Measurements from ENCODE around the gene CRYAB.

The CRYAB gene, protein sequence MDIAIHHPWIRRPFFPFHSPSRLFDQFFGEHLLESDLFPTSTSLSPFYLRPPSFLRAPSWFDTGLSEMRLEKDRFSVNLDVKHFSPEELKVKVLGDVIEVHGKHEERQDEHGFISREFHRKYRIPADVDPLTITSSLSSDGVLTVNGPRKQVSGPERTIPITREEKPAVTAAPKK

DNA sequence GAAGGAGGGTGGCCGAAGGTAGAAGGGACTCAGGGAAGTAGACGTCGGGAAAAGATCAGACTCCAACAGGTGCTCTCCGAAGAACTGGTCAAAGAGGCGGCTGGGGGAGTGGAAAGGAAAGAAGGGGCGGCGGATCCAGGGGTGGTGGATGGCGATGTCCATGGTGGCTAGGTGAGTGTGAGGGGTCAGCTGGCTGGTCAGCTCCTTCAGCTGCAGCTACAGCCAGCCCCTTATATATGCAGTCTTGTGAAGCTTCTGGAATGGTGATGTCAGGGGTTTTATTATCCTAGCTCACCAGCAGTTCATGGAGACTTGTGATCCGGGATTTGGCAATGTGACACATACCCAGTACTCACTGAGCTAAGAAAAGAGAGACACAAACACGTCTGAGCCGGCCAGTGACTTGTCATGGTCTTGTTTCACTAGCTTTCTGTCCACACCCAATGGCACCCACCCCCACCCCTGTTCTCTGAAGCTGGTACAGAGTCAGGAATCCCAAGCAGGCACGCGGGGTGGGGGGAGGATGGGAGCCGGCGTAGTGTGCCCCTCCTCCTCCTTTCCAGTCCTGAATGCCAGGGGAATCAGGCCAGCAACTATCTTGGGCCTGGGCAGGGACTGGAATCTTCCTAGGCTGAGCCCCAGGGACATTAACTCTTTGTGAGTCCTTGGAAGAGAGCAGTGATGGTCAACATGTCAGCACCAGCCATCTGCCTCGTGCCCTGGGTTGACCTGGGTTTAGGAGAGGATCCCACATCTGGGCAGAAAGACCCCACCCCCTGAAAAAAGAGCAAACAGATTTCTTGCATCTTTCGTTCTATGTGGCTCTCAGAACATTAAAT, at the start of gene CRYAB:
CRYAB (minus strand) TSS at position 208 of the 839 bp plus-strand sequence; CDS start at position 162, 46 bp downstream.
- DNase-seq (ENCODE audit: low read depth in 2 of 2): no peak

DNA sequence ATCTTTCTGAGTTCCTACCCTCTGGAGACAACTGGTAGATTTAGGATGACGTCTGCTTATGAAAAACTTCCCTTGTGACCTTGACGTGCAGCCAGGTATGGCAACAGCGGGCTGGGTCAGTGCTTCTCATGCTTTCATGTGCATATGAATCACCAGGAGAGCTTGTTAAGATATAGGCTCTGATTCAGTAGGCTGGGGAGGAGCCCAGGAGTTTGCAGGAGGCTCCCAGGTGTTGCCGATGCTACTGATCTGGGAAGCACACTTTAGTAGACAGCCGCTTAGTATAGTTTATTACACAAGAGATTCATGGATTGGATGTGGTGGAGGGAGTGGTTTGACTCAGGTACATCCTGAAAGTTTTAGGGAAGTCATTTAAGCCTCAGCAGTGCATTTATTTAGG, 49.3 kb upstream of the CRYAB start:
- no peak for DNase-seq (ENCODE audit: low read depth in 2 of 2)

DNA sequence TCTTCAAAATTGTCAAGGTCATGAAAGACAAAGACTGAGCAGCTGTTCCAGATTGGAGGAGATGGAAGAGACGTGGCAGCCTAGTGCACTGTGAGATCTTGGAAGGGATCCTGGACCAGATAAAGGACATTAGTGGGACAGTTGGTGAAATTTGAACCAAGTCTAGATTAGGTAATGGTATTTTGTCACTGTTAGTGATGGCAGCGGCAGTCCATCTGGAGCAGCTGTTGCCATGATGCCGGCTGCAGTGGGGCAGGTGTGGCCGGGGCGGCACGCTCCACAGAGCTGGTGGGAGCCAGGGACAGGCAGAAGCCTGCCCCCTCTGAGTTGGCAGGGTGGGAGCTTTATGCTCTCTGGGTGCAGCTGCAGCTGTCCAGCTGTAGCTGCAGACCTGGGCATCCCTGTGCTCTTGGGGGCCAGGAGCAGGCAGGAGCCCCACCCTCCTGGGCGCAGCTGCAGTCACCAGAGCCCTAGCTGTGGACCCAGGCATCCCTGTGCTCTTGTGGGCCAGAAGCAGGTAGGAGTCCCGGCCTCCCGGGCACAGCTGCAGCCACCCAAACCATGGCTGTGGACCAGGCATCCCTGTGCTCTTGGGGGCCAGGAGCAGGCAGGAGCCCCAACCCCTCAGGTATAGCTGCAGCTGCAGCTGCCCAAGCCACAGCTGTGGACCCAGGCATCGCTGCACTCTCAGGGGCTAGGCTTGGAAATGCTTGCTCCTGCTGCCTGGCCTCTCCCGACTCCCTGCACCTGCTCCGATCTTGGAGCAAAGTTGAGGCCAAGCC, 46.3 kb upstream of the CRYAB start:
- no peak for DNase-seq (ENCODE audit: low read depth in 2 of 2)

DNA sequence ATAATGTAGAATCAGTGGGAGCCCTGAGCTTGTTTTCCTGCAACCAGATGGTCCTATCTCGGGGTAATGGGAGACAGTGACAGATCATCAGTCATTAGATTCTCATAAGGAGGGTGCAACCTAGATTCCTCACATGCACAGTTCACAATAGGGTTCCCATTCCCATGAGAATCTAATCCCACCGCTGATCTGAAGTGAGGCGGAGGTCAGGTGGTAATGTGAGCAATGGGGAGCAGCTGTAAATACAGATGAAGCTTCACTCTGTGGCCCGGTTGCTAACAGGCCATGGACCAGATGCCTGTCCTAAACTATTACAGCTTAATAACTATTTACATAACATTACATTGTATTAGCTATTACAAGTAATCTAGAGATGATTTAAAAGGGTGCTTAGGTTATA, 42.6 kb upstream of the CRYAB start:
- DNase-seq (ENCODE audit: low read depth in 2 of 2): no peak

DNA sequence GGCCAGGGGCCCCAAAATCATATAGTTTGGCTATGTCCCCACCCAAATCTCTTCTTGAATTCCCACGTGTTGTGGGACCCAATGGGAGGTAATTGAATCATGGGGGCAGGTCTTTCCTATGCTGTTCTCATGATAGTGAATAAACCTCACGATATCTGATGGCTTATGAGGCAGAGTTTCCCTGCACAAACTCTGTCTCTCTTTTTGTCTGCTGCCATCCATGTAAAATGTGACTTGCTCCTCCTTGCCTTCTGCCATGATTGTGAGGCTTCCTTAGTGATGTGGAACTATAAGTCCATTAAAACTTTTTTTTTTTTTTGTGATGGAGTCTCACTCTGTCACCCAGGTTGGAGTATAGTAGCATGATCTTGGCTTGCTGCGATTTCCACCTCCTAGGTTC, 40.0 kb upstream of the CRYAB start:
- DNase-seq (ENCODE audit: low read depth in 2 of 2): no peak

DNA sequence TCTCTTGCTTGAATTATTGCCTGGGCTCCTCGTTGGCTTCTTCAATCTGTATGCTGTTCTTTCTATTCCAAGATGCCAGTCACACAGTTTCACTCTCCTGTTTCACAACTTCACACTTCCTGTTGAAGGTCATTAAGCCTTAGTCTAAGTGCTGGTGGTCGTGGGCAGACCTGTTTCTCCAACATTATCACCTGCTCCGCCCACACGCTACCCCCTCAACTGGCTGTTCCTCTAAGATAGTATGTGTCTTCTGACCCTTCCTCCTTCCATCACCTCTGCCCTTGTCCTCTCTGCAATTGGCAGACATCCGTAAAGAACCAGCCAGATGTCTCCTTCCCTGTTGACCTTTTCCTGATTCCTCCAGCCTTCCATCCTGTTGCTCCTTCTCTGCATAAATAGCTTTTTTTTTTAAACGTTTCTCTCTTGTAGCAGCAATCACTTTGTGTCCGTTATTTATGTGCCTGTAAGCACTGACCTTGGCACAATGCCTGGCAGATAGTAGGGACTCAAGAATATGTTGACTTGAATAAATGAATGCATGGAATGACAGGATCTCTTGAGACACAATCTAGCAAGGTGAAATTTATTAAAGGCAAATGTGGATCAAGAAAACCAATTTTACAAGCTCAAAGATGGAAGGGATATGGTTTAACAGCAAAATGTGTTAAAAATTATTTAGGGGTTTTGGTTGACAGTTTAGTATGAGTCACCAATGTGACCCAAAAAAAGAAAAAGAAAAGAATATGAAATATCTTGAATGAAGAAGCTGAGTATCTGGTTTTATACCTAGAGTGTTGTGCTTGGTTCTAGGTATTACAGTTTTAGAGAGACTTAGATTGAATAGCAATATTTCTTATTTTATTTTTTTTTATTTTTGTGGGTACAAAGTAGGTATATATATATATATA, 38.2 kb upstream of the CRYAB start:
- no peak for DNase-seq (ENCODE audit: low read depth in 2 of 2)

DNA sequence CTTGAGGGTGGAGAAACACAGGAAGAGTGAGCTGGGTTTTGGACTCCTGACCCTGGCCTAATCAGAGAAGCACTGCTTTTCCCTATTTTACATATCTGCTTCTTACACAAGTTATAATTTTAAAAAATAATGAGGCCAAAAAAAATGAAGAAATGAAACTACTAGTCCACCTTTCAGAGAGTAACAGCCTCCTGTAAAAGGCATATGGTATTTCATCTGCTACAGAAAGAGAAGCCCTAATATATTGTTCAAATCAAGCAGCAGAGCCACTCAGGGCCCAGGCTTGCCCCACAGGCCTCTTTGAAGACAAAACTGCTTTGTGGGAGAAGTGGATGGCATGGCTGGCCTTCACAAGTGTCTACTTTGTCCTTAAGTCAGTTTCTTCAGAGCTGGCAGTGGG, 35.6 kb upstream of the CRYAB start:
- DNase-seq (ENCODE audit: low read depth in 2 of 2): no peak

DNA sequence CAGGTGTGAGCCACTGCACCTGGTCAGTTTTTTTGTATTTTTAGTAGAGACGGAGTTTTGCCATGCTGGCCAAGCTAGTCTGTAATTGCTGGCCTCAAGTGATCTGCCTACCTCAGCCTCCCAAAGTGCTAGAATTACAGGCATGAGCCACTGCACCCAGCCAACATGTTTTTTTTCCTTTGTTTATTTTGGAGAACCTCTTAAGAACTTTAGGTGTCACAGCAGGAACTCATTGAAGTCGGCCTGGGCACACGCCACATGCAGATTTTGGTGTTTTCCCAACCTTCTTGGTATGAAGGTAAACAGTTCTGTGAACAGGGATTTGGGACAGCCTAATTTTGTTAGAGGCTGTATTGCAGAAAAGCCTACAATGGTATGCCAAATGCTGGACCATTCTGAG, 34.9 kb upstream of the CRYAB start:
- no peak for DNase-seq (ENCODE audit: low read depth in 2 of 2)

DNA sequence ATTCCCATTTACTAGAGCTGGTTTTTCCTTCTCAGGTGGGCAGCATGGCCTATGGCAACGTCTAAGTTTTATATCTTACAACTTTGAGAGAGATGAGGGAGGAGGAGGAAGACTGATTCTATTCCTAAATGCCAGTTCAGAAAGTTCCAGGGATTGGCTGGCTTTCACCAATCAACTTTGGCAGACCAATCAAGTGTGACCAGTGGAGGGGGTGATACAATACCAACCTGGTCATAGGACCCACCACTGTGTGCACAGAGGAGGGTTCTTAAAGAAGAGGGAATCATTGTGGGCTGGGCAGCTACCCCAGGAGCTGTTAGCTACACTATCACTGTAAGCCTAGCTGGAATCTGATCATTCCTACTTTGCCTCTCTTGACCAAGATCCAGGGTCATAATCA, 33.6 kb upstream of the CRYAB start:
- DNase-seq (ENCODE audit: low read depth in 2 of 2): no peak

DNA sequence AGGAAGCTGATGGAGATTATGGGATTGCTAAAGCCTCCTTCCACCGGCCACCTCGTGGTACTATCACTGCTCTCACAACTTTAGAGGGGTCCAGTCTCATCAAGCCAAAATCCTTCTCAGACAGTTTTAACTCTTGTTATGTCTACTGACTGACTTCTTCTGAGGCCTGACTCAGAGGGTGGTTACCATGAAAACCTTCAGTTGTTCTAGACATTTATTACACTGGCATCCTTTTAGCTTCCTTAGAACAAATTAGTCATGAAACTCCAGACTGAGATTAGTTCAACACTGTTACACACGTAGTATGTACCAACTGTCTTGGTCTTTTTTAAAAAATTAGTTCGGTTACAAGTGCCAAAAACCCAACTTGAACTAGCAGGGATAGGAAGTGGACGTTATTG, 33.1 kb upstream of the CRYAB start:
- no peak for DNase-seq (ENCODE audit: low read depth in 2 of 2)

DNA sequence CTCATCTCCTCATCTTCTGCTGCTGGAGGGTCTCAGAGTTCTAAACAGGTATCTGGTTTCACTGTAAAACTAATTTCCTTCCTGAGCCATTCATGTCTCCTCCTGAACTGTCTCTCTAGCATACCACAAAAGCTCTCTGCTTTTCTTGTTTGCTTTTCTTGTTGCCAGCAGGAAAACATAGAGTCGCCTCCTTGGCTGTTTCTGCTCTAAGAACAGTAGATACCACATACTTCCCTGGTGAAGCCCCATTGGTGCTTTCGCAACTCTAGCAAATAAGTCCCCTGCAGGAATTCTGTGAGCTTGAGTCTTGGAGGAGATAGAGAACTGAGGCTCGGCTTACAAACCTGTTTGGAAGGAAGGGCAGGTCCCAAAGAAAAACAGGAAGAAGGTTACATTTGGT, 32.6 kb upstream of the CRYAB start:
- no peak for DNase-seq (ENCODE audit: low read depth in 2 of 2)

DNA sequence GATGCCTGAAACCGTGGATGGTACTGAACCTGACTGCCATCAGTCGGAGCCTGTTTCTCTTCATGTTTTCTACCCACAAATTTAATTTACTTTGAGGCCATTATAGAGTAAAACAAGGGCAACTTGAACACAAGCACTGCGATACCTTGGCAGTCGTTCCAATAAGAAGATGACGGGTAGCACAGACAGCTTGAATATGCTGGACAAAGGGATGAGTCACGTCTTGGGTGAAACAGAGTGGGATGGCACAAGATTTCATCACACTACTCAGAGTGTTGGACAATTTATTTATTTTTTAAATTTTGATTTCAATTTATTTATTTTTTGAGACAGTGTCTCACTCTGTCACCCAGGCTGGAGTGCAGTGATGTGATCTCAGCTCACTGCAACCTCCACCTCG, 31.3 kb upstream of the CRYAB start:
- DNase-seq (ENCODE audit: low read depth in 2 of 2): no peak

DNA sequence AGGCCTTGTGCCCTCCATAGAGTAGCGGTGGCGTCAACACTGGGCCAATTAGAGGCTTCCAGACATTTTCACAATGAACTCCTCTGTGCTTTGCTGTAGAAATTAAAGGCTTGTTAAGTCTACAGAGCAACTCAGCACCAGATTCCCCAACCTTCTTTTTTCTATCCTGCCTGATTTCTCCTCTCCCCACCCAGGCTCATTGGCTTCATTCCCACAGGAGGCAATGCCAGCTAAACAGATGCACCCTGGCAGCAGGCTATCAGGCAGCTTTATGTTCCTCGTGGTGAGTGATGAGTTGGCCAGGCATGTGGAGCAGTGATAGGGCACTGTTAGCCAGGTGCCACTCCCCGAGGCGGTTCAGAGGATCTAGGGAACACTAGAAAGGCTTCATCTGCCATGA, 30.4 kb upstream of the CRYAB start:
- no peak for DNase-seq (ENCODE audit: low read depth in 2 of 2)

DNA sequence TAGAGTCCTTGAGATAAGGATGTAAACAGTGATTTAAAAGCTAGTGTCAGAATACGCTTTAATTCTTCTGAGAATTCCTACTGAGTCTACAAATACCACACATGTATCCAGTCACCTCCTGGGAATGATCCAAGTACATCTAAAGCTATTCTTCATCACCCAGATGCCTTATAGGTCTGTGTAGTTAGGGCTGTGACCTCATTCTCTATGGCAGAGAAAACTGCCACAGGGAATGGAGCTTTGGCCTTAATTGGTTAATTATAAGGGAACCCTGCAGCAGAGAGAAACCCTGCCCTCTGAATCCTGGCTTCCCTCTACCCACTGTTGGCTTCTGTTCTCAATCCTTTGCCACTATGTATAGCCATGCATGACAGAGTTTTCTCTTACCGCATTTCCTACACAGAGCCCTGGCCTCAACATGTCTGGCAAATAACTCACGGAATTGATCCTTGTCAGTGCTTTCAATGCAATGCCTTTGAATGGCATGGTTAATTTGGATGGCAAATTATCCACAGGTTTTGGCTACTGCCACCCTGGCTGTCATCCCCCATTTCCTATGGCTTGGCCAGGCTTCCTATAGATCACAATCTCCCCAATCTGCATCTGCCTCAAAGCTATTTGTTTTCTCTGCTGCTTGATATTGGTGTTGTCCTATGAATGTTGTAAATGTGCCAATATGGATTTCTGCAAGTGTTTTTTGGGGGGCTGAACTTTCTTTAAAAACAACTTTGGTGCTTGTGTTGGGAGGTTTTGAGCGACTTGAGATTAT, 28.4 kb upstream of the CRYAB start:
- DNase-seq (ENCODE audit: low read depth in 2 of 2): no peak

DNA sequence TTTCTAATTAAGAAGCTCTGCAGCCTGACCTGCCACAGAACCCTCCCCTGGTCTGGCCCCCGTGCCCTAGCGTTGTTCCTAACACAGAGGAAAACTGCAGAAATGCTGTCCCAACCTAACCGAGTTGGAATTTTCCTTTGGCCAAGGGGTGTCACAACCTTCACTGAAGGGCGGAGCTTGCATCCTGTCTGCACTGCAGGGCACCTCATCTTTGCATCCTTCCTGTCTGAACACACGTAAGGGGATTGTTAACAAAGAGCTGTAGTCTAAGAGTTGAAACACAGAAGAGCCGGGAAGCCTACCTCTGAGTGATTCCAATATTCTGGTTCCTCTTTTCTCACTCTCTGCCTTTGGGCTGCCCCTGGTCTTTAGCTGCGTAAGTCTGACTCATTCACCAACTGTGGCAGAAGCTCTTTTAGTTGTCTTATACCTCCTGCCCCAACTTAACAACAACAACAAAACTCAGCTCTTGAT, 27.2 kb upstream of the CRYAB start:
- DNase-seq (ENCODE audit: low read depth in 2 of 2): no peak

DNA sequence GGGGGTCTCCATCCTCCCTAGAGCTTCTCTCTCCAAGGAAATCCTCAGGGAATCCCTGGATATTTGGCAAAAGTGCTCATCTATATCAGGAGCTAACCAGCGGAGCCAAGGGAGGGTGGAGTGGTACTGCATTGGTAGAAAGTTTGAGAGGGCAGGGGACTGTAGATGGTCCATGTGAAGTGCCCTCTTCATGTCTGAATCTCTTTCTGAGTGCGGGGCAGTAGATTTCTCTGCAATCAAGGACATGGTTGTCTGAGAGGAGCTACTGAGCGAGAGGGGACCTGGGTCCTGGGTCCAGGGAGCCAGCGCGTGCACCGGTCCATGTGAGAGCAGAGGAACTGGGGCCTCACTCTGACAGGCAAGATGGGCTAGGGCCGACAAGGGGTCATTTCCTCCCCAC, 26.3 kb upstream of the CRYAB start:
- DNase-seq (ENCODE audit: low read depth in 2 of 2): no peak

DNA sequence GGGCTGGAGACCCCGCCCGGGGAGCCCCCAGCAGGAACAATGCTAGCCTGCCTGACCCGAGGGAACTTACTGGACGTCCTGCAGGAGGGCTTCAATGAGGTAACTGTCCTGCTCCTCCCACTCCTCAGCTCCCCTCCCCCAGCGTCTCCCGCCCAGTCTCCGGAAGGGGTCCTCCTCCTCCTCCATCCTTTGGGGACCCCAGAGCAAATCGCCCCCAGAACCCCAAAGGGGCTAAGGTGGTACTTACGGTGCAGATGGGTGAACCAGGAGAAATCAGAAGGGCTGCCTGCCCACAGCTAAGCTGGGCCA, 25.8 kb upstream of the CRYAB start:
- DNase-seq (ENCODE audit: low read depth in 2 of 2): no peak

DNA sequence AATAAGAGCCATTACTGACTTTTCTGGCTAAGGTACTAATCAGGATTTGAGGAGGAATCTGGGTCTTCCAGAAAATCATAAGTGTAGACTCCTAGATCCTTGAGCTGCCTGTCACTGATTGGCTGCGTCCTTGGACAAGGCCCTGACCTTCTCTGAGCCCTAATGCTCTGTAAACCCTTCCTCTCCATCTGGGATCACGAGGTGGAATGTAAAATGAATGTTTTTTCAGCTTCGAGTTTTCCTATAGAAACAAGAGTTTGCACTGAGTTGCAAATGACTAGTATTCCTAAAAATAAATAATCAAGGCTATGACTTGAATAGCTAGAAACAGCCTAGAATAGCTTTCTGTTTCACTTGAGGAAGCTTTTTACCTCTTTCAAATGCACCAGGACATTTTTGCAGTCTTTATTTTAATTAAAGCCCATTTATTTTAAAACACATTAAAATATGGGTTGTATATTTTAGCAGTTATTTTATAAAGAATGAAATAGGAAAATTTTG, 24.5 kb upstream of the CRYAB start:
- no peak for DNase-seq (ENCODE audit: low read depth in 2 of 2)

DNA sequence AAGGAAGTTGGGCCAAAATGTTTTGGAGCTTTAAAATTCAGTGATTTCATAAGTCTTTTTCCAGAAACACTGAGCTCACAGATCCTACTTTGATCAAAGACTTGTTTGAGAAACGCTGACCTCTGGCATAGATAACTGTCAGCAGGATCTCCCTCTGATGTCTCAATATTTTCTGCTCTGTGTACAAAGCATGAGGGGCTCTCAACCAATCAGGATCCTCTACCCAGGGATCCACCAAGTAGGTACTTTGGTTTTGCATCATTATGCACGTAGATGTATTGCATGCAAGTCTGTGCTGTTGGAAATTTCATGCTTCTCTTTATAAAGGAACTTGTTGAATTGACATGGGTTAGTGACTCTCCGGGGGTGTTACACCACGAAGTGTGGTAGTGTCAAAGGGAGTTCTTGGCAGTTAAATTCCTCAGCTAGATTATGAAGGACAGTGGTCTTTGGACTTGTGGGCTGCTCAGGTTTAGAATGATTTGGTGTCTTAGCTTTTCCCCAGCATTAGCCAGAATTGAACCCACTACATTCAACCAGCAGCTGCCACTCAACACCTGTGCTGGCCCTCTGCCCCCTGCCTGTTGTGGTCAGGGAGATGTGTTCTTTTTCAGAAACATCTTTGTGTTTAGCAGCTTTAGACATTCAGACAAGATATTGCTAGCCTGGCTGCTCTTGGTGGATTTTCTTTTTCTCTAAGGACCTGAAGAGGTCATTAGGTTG, 23.9 kb upstream of the CRYAB start:
- DNase-seq (ENCODE audit: low read depth in 2 of 2): no peak

DNA sequence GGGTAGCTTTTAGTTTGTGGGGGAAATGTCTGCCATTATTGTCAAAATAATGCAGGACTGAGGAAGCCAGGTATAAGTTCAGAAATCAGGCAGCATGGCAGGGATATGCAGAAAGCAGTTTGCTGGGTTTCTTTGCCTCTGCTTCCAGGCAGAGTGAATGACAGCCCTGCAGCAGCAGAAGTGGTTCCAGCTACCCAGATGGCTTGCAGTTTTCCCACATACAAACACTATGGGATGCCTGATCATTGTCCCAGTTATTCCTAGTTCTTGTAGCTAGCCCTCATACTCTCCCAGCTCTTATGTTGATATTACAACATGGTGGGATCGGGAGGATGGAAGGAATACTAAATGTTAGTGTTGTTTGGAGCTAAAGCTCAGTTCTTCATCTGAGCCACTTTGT, 22.7 kb upstream of the CRYAB start:
- DNase-seq (ENCODE audit: low read depth in 2 of 2): no peak
